Hematopoietic multipotent progenitor cell treated with erythropoietin and hydrocortisone succinate and interleukin-3 and kit ligand, for 4 days (in vitro differentiated cells): Measurements from ENCODE around the gene LRRK1.

Source experiments
- DNase-seq: peaks from one replicate; pipeline ENCODE4 v3.0.0-alpha.2; 2015

Gene LRRK1

GRCh38 chr15:100939791-100940190, 20.6 kb downstream of the LRRK1 start:
- DNase-seq = peak; percentile 78

GRCh38 chr15:100940767-100941379, 21.7 kb downstream of the LRRK1 start:
- peak; percentile 79 for DNase-seq

- DNase-seq = no peak
Observed at GRCh38 chr15:100941536-100941935, 22.4 kb downstream of the LRRK1 start.

GRCh38 chr15:100942656-100943425, 23.7 kb downstream of the LRRK1 start:
- DNase-seq = no peak

GRCh38 chr15:100944244-100944895, 25.2 kb downstream of the LRRK1 start:
- DNase-seq = no peak

GRCh38 chr15:100944986-100945385, 25.8 kb downstream of the LRRK1 start:
- no peak for DNase-seq

GRCh38 chr15:100947760-100948429, 28.7 kb downstream of the LRRK1 start:
- no peak for DNase-seq

GRCh38 chr15:100948430-100948762, 29.2 kb downstream of the LRRK1 start:
- no peak for DNase-seq

GRCh38 chr15:100949691-100950090, 30.5 kb downstream of the LRRK1 start:
- DNase-seq = no peak

GRCh38 chr15:100951965-100952364, 32.8 kb downstream of the LRRK1 start:
- peak; percentile 48 for DNase-seq

GRCh38 chr15:100952566-100952965, 33.4 kb downstream of the LRRK1 start:
- DNase-seq = no peak

- DNase-seq = peak; percentile 15
Observed at GRCh38 chr15:100958326-100959065, 39.3 kb downstream of the LRRK1 start.

GRCh38 chr15:100959066-100960050, 40.2 kb downstream of the LRRK1 start:
- DNase-seq = peak; percentile 31

- DNase-seq = no peak
Observed at GRCh38 chr15:100966997-100967396, 47.8 kb downstream of the LRRK1 start.

- DNase-seq = peak; percentile 32
Observed at GRCh38 chr15:100968050-100968966, 49.2 kb downstream of the LRRK1 start.

- no peak for DNase-seq
Observed at GRCh38 chr15:100972975-100973350, 53.8 kb downstream of the LRRK1 start.

GRCh38 chr15:100973351-100974111, 54.4 kb downstream of the LRRK1 start:
- peak; percentile 42 for DNase-seq

GRCh38 chr15:100975043-100975442, 55.9 kb downstream of the LRRK1 start:
- DNase-seq = no peak

GRCh38 chr15:100980410-100981046, 61.4 kb downstream of the LRRK1 start:
- no peak for DNase-seq
